Activated CD4-positive, alpha-beta T cell treated with anti-CD3 and anti-CD28 coated beads, Interleukin-2, amount 50 U/mL, for 24 hours (primary cell): ENCODE measurements around the gene DDX54.
"Not testable (repeated sequence)": the region's sequence is repeated elsewhere in the genome, so short reads cannot be mapped to it uniquely, and the experiment has no call there.

Experiments
- DNase-seq, 2 donors: peaks; one replicate each; pipeline ENCODE4 v3.0.0-alpha.2; 2020; ENCODE audit warnings: low read depth in 1 of 2, low spot score in 1 of 2

The DDX54 gene

GRCh38 chr12:113129664-113130456, 55.4 kb downstream of the DDX54 start:
- DNase-seq: no peak

DNA sequence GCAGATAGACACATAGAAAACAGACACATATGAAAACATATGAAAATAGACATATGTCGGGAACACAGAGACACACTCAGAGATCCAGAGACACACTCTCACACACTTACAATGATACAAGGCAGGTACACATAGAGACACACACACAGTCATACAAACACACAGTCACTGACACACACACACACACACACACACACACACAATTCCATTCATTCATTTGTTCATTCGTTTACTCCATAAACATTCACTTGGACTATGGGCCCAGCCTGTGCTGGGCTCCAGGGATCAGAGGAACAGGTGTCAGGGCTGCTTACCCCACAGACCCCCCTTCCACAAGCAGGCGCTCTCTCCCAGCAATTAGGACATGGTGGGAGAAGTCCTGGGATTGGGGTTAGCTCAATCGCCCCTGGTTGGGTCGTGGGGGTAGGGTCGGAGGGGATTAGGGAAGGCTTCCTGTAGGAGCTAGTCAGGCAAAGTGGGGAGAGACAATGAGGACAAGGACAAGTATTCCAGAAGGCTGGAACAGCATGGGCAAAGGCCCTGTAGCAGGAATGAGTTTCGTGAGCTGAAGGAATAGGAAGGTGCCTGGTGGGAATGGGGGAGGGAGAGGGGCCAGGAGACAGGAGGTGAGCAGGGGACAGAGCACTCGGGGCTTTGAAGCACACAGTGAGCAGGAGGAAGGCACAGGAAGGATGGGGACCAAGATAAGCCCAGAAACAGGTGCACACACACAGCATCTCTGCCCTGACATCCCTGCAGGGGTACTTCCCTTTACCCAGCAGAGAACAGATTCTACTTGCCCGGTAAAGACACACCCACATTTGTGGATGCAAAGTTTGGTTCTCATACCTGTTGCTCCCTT, 56.2 kb downstream of the DDX54 start:
- no peak for DNase-seq

DNA sequence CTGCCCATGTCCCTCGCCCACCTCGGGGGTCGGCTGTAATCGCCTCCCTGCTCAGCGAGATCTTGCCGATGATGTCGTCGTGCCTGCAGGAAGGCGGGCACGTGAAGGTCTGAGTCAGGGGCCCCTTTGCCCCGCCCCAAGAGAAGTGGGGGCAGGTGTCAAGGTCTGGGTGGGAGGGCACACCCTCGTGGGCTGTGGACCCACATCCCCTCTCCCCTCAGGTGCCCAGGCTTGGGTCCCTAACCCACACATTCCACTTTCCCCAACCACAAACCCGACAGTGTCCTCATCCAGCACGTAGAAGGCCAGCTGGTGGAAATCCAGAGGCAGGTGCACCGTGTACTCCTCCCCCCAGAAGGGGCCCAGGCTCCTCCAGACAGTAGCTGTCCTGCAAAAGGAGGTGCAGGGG, 57.5 kb downstream of the DDX54 start:
- no peak for DNase-seq

GRCh38 chr12:113120670-113121370, 64.5 kb downstream of the DDX54 start:
- DNase-seq: no peak

- no peak for DNase-seq
These were observed 65.2 kb downstream of the DDX54 start for GRCh38 chr12:113119980-113120669.

GRCh38 chr12:113118142-113118541, 67.1 kb downstream of the DDX54 start:
- no peak for DNase-seq

- DNase-seq: not testable (repeated sequence)
These were observed 67.6 kb downstream of the DDX54 start for GRCh38 chr12:113117684-113118083.

DNA sequence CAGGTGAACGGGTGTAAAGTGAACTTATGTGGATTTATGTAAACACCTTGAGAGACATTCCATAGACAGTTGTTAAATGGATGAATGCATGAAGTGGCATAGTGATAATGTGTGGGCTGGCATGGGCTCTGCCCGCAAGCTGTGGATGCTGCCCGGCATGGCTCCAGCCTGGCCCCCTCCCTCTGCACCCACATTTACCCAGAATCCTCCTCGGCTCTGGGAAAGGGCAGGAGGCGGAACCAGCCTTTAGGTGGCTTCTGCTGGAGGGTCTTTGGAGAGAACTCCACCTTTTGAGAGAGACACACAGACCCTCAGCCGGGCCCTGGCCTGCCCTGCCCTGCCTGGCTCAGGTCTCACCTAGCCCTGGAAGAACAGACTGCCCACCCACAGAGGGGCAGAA, 68.4 kb downstream of the DDX54 start:
- no peak for DNase-seq

DNA sequence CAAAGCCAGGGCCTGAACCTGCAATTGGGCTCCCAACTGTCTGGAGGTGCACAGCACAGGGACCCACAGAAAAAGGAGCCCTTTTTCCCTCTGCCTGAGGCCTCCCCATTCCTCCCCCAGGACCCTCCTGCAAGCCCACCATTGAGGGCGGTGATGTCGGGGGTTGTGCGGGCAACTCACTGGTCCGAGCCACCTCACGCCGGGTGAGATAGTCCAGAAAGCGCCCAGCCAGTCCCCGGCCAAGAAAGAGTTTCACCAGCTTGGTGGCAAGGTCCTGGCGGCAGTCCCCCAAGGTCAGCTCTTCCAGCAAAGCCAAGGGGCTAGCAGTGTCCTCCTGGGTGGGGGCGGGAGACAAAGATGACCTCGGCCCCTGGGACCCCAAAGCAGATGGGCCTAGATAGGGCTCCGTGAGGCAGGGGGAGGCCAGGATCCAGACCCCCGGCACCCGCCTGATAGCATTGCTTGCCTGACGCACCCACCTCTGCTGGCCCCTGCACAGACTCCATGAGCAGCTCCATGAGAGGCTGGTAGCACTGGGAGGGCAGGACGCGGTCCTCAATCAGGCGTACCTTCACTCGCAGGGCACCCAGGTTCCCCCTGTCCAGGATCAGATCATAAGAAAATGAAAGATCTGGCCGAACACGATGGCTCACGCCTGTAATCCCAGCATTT, 69.7 kb downstream of the DDX54 start:
- DNase-seq: no peak

DNA sequence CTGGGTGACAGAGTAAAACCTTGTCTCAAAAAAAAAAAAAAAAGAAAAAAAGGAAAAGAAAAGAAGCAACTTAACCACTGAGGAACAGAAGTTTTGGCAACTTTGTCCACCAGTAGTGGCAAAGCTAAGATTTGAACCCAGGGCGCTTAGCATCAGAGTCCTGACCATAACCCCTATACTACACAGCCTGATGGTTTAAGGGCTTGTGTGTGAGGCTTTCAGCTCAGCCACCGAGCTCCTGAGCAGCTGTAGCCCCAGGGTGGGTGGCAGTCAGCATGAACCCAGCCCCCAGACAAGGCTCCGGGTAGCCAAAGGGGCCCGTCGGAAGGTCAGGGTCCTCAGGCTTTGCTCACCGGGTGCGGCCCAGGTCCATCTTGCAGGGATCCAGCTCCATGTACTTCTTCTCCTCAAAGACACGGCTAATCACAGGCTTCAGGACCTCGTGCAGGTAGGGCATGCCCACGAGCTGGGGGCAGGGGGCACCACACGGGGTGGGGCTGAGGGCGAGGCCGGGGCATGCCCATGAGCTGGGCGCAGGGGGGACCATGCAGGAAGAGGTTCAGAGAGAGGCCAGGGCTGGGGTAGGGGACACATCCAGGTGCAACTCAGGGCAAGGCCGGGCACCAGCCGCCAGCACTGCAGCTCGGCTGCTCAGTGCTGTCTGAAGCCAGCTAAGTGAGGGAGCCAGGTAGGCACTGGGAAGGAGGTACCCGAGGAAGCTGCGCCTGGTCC, 70.7 kb downstream of the DDX54 start:
- no peak for DNase-seq

DNA sequence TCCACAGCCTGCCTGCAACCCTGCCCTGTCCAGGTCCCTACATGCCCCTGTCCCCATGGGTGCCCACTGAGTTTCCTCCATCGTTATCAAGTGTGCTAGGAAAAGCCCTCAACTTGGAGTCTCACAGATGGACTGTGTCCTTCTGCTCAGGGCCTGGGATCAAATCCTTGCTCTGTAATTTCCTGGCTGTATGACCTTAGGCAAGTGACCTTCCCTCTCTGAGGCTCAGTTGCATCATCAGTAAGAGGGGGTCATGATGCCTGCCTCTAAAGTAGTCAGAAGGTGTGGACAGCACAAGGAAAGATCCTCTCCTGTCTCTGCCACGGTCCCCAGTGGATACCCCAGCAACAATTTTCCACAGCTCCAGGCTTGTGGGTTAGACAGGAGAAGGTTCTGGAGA, 71.9 kb downstream of the DDX54 start:
- no peak for DNase-seq

DNA sequence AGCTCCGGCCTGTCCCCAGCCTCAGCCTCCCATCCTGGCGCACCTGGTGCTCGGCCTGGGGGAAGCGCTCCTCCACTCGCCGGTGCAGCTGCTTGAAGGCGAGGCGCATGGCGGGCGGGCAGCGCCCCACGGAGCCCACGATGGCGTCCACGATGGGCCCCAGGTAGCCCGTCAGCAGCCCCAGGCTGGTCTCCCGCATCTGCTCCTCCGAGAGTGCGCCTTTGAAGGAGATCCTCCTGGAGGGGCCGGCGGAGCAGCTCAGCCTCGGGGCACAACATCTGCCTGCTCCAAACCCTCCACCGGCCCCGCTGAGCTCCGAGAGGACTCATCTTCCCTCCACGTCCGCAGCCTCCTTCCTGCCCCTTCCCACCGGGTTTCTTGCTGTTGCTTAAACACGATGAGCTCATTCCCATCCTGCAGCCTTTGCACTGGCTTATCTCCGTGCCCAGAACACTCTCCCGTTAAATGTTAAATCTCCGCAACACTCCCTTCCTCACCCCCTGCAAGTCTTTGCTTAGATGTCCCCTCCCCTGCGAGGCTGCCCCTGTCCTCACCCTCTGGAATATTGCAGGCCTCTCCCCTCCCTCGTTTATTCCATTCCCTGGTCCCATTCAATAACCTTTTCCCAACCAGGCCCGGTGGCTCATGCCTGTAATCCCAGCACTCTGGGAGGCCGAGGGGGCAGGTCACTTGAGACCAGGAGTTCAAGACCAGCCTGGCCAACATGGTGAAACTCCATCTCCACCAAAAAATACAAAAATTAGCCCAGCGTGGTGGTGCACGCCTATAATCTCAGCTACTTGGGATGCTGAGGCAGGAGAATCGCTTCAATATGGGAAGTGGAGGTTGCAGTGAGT, 73.0 kb downstream of the DDX54 start:
- no peak for DNase-seq

DNA sequence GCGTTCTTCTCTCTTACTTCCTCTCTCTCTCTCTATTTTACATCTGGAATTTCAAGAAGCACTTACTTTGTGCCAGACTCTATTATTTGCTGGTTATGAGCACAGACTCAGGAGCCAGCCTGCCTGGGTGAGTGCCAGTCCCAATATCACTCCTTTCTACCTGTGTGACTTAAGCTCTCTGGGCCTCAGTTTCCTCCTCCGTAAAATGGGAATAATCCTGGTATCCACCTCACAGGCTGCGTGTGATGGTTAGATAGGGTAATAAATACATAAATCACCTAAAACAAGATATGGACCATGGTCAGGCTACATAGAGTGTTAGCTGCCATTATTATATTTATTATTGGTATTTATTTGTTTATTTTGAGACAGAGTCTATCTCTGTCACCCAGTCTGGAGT, 74.0 kb downstream of the DDX54 start:
- no peak for DNase-seq

- no peak for DNase-seq
These were observed 75.2 kb downstream of the DDX54 start for GRCh38 chr12:113109872-113110599.

GRCh38 chr12:113109360-113109759, 75.9 kb downstream of the DDX54 start:
- no peak for DNase-seq

- no peak for DNase-seq
These were observed 77.0 kb downstream of the DDX54 start for GRCh38 chr12:113108308-113108707.
